Vagina (tissue), 2 donors: ENCODE measurements around the gene PRSS1.

Experiments
- CTCF ChIP-seq, 3 experiments: fragments of 450-650 bp in 2 of 3; fragments of 200-600 bp in 1 of 3; sonication (generic) in 1 of 3; IDR thresholded peaks; one replicate each; pipeline ENCODE4 v1.5.1; 2017 to 2019; ENCODE audit warnings: antibody characterized with exemption in 3 of 3, mild to moderate bottlenecking in 2 of 3, moderate library complexity in 2 of 3
- POLR2A ChIP-seq, 2 donors: fragments of 450-650 bp; IDR thresholded peaks; one replicate each; pipeline ENCODE4 v1.6.1; 2017; ENCODE audit warnings: antibody characterized with exemption in 2 of 2, mild to moderate bottlenecking in 2 of 2, moderate library complexity in 2 of 2

GRCh38 chr7:142800699-142801260, 51.5 kb downstream of the PRSS1 start:
- TF ChIP-seq CTCF (IDR thresholded peaks at IDR 0.05) (no peak), POLR2A (IDR thresholded peaks at IDR 0.05) (no peak)
